ENCODE results near the gene NYAP2. TPM values are rescaled to one million over a fixed set of nuclear protein-coding genes. Genes with fewer than 3 reads are reported as not detected.

The NYAP2 gene
- total RNA-seq, 2 donors from 2014 or later, result 0.12 TPM; not detected in 1

- H3K27me3 Mint-ChIP-seq, result peaks cover 20% of the 10 kb centered on the region
- ATAC-seq, result no peak
Observed at GRCh38 chr2:225693259-225693658, 293.7 kb downstream of the NYAP2 start.

GRCh38 chr2:225694664-225695063 lies 295.2 kb downstream of the NYAP2 start:
- no peak overlapping the region for H3K27ac Mint-ChIP-seq
- ATAC-seq, result no peak

More at GRCh38 chr2:225693259-225693658, 293.7 kb downstream of the NYAP2 start:
- Mint-ChIP-seq H3K4me3 (no peak overlapping the region), H3K4me1 (no peaks in the 10 kb centered on the region), H3K27ac (no peak overlapping the region), H3K36me3 (ENCODE audit: low read depth) (no peaks in the 10 kb centered on the region)
- DNase-seq, result no peak
- no peaks in the 10 kb centered on the region for H3K9me3 ChIP-seq (ENCODE audit: control insufficient read depth, low read length, poor library complexity, severe bottlenecking)

GRCh38 chr2:225697936-225698335 lies 298.4 kb downstream of the NYAP2 start:
- ATAC-seq, result no peak
- DNase-seq, result no peak
- no peaks in the 10 kb centered on the region for H3K9me3 ChIP-seq (ENCODE audit: control insufficient read depth, low read length, poor library complexity, severe bottlenecking)
- H3K27ac Mint-ChIP-seq, result no peak overlapping the region
- H3K4me3 Mint-ChIP-seq, result no peak overlapping the region
- H3K36me3 Mint-ChIP-seq (ENCODE audit: low read depth), result no peaks in the 10 kb centered on the region
- peaks cover 26% of the 10 kb centered on the region for H3K27me3 Mint-ChIP-seq
- no peaks in the 10 kb centered on the region for H3K4me1 Mint-ChIP-seq

More at GRCh38 chr2:225694664-225695063, 295.2 kb downstream of the NYAP2 start:
- Mint-ChIP-seq H3K36me3 (ENCODE audit: low read depth) (no peaks in the 10 kb centered on the region), H3K4me1 (no peaks in the 10 kb centered on the region), H3K27me3 (peaks cover 17% of the 10 kb centered on the region), H3K4me3 (no peak overlapping the region)
- no peak for DNase-seq
- H3K9me3 ChIP-seq (ENCODE audit: control insufficient read depth, low read length, poor library complexity, severe bottlenecking), result no peaks in the 10 kb centered on the region
